Measurements from ENCODE around the gene PARP3.

The PARP3 gene

GRCh38 chr3:51945031-51945840, 3.1 kb downstream of the PARP3 start:
- TF ChIP-seq, protein P1, sequence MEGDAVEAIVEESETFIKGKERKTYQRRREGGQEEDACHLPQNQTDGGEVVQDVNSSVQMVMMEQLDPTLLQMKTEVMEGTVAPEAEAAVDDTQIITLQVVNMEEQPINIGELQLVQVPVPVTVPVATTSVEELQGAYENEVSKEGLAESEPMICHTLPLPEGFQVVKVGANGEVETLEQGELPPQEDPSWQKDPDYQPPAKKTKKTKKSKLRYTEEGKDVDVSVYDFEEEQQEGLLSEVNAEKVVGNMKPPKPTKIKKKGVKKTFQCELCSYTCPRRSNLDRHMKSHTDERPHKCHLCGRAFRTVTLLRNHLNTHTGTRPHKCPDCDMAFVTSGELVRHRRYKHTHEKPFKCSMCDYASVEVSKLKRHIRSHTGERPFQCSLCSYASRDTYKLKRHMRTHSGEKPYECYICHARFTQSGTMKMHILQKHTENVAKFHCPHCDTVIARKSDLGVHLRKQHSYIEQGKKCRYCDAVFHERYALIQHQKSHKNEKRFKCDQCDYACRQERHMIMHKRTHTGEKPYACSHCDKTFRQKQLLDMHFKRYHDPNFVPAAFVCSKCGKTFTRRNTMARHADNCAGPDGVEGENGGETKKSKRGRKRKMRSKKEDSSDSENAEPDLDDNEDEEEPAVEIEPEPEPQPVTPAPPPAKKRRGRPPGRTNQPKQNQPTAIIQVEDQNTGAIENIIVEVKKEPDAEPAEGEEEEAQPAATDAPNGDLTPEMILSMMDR (IDR thresholded peaks at IDR 0.05; ENCODE audit: low read depth, low read length, missing control alignments), result no peak
- DNase-seq (ENCODE audit: extremely low read depth, low read depth), result no peak
- H3K4me3 ChIP-seq (replicated peaks; ENCODE audit: low read depth, low read length), result no peak overlapping the region

GRCh38 chr3:51945926-51946705, 4.0 kb downstream of the PARP3 start:
- TF ChIP-seq, protein P1 (IDR thresholded peaks at IDR 0.05; ENCODE audit: low read depth, low read length, missing control alignments), result no peak
- no peak for DNase-seq (ENCODE audit: extremely low read depth, low read depth)
- no peak overlapping the region for H3K4me3 ChIP-seq (replicated peaks; ENCODE audit: low read depth, low read length)

DNA sequence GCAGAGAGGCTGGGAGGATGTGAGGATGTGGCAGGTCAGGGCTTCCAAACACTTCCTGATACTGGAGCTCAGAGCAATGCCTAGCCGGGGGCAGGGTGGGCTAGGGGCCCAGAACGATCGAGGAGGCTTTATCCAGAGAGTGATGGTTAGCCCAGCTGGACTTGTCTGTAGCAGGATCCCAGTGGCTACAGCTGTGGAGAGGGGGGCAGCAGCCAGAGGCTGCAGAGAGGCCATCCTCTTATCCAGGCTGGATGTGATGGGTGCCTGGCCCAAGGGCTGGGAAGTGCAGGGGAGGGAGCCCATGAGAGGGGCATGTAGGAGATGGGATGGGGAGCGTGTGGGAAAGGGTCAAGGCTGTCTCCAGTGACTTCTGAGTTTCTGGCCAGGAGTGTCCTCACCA, 4.6 kb downstream of the PARP3 start:
- DNase-seq (ENCODE audit: extremely low read depth, low read depth), result no peak
- H3K4me3 ChIP-seq (replicated peaks; ENCODE audit: low read depth, low read length), result no peak overlapping the region
- TF ChIP-seq, protein P1 (IDR thresholded peaks at IDR 0.05; ENCODE audit: low read depth, low read length, missing control alignments), result no peak

- no peak overlapping the region for H3K4me3 ChIP-seq (replicated peaks; ENCODE audit: low read depth, low read length)
- TF ChIP-seq, protein P1 (IDR thresholded peaks at IDR 0.05; ENCODE audit: low read depth, low read length, missing control alignments), result no peak
- DNase-seq (ENCODE audit: extremely low read depth, low read depth), result no peak
These were observed 5.2 kb downstream of the PARP3 start for GRCh38 chr3:51947215-51947900.

- DNase-seq (ENCODE audit: extremely low read depth, low read depth), result no peak
- TF ChIP-seq, protein P1 (IDR thresholded peaks at IDR 0.05; ENCODE audit: low read depth, low read length, missing control alignments), result no peak
- H3K4me3 ChIP-seq (replicated peaks; ENCODE audit: low read depth, low read length), result no peak overlapping the region
These were observed 5.9 kb downstream of the PARP3 start for GRCh38 chr3:51948016-51948580.

DNA sequence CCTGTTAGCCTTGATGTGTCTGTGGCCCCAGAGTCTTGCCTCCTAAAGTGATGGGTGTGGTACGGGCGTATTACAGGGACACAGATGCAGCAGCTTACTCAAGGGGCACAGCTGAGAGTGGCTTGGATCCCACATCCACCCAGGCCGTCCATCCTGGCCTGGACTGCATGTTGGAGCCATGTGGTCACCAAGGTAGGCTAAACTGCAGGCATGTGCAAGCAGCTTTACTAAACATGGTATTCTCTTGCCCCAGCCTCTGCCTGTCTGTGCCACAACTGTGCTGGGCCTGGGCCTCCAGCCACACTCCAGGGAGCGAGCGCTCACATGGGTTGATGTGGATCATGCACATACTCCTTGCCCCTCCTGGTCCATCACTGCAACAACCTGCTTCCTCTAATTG, 7.0 kb downstream of the PARP3 start:
- H3K4me3 ChIP-seq (replicated peaks; ENCODE audit: low read depth, low read length), result no peak overlapping the region
- DNase-seq (ENCODE audit: extremely low read depth, low read depth), result no peak
- TF ChIP-seq, protein P1 (IDR thresholded peaks at IDR 0.05; ENCODE audit: low read depth, low read length, missing control alignments), result no peak

All from HFF-Myc (cell line).